ENCODE measurements around the gene EPN1. TPM values are rescaled to one million over a fixed set of nuclear protein-coding genes. Genes with fewer than 3 reads are reported as not detected.

The EPN1 gene
- polyA plus RNA-seq, 1 donor = 103 TPM

DNA sequence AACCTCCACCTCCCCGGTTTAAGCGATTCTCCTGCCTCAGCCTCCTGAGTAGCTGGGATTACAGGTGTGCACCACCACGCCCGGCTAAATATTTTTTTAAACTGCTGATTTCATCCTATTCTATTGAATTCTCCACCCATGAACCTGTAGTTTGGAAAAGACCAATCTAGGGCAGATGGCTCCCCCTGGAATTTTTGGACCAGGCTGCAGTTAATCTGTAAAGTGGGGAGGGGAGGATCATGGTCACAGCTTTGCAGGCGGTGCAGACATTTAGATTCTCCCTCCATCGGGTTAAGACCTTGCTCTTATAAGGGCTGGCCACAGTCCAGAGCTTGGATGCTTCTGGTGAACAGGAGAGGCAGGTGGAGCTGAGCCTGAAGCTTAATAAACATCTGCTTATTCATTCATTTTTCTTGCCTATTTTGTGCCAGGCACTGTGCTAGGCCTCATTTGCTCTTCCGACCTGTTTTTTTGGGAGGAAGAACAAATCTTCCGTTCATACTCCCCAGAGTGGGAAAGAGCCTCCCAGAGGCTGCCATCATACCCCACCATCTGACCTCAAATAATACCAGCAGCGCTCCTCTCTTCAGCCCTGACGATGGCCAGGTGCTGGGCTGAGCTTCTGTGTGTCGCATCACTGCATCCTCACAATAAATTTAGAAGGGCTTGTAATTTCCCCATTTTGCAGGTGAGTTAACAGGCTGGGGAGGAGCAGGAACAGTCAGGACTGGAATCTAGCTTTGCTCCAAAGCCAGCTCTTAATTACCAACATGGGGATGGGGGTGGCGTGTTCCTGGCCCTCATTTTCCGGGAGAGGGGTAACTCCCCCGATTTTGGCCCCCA lies 27.9 kb upstream of the EPN1 start:
- DNase-seq = no peak

DNA sequence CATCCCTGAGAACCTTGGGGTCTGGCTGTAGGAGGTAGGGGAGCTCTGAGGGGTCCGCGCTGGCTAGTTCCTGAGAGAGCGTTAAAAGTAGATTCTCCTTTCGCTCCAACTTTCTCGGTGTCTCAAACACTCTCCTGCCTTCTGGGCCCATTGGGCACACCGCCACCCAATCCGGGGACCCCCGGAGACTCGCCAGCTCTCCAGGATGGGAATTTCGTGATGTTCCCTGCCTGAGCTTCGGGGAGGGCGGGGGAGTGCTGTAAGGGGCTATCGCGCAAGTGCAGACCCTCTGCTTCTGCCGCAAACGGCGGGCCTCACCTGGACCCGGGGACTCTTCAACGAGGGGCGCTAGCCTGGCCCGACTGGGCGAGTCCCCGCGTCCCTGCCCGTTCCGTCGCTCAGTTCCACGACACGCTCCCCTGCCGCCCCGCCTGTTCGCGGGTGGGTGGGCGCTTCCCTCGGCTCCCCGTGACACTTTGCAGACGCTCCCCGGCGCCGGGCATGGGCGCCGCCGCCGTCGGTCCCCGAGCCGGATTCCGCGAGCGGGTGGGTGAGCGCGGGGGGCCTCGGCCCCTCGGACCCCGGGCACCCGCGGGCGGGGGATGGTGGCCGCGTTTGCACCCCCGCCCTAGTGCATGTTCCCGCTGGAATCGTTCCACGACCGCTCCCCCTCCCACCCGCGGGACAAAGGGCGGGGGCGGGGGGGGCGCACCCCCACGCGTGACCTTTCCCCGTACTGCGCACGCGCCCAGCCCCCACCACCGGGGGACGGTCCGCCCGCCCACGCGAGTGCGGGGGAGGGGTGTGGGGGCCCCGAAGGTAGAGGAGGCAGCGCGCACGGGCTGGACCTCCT lies 27.1 kb upstream of the EPN1 start, which contains the start of gene CCDC106:
CCDC106 (plus strand) TSS at position 481 of the 853 bp plus-strand sequence. CDS start 835 bp downstream, outside the sequence.
- DNase-seq = peak; percentile 83

DNA sequence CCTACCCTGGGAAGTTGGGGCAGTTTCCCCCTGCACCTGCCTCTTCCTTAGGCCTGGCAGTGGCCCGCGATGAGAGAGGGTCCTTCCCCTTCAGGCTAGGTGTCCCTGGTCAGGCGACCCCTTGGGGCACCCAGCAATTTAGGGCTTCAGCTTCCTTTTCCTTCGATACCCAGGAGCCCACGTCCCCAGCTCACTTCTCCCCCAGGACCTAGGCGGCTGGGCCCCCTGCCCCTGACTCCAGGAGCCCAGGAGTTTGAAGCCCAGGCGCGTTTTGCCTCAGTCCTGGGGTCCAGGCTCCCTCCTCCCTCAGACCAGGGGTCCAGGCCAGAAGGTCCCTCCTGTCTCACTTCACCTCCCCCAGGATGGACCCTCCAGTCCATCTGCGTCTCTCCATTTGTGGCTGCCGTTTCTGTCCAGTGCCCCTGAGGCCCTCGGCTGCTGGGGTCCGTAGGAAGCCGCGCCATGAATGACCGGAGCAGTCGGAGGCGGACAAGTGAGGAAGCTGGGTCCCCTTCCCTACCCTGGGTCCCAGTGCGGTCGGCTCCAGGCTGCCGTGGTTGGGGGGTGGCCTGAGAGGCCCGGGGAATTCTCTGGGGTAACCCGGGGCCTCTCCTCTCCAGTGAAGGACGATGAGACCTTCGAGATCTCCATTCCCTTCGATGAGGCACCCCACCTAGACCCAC lies 26.3 kb upstream of the EPN1 start:
- DNase-seq = no peak

DNA sequence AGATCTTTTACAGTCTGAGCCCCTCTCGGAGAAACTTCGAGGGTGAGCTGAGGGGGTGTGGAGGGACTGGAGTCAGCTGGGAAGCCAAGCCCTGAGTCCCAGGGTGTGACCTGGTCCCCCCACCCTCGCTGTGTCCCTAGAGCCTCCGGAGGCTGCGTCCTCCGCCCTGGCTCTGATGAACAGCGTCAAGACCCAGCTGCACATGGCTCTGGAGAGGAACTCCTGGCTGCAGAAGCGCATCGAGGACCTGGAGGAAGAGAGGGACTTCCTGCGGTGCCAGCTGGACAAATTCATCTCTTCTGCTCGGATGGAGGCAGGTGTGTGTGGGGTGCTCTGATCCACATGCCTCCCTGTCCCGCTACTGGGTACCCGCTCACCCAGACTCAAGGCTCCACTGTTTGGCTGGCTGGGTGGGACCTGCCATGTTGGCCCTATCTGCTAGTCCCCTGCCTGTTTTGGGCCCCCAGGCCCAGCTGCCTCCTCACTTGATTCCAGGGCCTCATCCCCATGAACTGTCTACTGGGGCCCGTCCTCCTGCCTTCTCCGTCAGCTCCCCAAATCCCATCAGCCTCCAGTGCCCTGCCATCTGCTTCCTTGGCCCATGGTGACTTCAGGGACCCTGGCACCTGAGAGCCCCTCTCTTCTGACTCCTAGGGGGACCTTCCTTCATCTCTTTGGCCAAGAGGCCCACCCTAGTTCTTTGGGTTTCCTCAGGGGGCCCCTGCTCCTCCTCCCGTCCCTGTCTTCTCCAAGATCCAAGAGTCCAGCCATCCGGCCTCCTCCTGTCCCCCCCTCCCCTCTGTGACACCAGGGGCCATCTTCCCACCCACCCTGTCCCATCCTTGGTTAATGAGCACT lies 25.5 kb upstream of the EPN1 start:
- no peak for DNase-seq

DNA sequence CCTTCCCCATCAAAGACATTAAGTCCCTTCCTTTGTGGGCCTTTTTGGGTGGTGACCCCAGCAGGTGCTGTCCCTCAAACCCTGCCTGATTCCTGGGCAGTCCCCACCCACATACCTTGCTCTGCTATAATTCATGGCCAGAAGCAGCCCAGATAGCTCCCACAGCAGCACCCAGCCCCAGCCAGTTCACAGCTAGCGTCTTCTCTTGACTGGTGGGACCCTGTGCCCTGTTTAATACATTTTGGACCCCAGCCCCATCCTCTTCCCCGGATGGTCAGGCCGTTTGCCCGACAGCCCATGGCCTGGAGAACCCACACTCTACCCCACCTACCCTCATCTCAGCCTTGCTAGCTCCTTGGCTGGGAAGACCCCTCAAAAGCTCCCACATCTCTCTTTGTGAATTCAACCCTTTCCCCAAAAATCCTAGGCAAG lies 24.9 kb upstream of the EPN1 start:
- no peak for DNase-seq

DNA sequence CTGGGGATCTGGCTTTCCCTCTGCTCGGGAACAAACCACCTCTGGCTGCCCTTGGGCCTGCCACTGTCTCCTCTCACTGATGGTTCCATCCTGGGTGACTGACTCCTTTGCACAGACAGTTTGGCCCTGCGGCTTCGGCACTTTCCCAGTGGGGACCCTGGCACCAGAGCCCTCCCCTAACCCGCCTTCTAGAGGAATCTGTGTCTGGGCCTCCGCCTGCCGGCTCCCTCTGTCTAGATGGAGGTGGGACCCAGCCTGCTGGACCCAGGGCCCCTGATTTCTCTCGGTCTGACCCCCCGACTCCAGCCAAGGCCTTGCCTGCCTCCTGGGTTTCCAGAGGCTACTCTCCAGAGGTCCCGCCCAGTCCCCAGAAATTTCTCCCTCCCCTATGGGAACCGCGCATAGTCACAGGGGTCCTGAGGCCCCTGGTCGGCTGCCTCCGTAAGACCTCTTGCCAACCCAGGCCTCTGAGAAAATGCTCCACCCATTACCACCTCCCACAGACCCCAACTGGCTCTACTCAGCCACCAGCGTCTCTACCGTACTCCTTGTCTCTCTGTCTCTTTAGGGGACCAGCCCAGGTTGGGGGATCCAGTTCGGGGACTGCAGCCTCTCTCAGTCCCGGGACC lies 24.3 kb upstream of the EPN1 start:
- no peak for DNase-seq

DNA sequence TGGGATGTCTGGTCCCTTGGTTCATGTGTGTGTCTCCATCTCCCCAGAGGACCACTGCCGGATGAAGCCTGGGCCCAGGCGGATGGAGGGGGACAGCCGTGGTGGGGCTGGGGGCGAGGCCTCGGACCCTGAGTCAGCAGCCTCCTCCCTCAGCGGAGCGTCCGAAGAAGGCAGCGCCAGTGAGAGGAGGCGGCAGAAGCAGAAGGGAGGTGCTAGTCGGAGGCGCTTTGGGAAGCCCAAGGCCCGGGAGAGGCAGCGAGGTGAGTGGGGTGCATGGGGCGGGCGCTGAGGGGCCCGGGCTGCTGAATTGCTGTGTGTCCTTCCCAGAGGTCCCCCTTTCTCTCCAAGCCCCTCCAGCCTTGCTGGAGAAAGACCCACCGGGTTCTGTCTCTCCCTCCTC lies 23.8 kb upstream of the EPN1 start:
- DNase-seq = no peak

DNA sequence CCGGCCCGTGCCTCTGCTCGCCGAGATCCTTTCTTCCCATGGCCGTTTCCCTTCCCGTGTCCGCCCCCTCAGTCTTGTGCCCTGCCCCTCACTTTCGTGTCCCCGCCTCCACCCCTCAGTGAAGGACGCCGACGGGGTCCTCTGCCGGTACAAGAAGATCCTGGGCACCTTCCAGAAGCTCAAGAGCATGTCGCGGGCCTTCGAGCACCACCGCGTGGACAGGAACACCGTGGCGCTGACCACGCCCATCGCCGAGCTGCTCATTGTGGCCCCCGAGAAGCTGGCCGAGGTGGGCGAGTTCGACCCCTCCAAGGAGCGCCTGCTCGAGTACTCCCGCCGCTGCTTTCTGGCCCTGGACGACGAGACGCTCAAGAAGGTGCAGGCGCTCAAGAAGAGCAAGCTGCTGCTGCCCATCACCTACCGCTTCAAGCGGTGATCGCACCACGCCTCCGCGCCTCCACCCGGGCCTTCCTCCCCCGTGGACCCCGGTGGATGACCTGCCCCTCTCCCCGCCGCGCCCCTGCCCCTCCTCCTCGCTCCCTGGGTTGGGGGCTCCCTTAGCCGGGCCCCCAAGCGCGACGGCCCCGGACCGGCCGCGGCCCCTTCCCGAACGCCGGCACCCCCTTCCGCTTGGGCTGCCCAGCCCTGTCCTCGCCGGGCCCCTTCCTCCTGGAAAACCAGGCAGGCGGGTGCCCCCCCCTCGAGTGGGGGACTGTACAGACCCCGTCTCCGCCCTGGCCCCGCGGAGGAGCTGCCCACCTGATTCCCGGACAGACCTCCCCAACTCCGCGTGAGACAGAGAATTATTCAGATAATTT lies 22.5 kb upstream of the EPN1 start:
- DNase-seq = no peak

DNA sequence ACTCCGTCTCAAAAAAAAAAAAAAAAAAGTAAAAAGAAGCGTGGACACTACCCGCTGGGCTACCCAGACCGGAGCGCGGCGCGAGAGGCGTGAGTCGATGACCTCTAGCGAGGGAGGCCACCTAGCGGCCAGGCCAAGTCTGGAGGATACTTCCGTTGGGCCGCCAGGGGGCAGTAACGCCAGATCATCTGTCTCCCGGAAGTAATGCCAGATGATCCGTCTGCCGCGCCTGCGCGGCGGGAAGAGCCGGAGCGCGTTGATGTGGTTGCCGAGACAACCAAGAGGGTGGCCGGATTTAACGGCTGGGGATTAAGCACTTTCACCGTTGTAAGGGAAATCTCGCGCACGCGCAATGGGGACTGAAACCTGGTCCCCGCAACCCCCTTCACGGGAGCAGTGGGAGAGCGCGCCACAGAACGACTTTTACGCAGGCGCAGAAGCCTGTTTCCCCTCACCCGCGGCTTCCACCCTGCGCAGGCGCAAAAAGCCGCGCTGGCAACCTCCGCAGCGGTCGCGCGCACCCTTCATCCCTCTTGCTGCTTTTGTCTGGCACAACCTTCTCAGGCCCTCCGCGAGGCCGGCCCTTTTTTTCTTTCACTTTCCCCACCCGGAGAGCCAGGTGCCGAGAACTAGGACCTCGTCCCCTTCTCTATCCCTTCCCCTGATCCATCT lies 21.2 kb upstream of the EPN1 start:
- peak; percentile 100 for DNase-seq

DNA sequence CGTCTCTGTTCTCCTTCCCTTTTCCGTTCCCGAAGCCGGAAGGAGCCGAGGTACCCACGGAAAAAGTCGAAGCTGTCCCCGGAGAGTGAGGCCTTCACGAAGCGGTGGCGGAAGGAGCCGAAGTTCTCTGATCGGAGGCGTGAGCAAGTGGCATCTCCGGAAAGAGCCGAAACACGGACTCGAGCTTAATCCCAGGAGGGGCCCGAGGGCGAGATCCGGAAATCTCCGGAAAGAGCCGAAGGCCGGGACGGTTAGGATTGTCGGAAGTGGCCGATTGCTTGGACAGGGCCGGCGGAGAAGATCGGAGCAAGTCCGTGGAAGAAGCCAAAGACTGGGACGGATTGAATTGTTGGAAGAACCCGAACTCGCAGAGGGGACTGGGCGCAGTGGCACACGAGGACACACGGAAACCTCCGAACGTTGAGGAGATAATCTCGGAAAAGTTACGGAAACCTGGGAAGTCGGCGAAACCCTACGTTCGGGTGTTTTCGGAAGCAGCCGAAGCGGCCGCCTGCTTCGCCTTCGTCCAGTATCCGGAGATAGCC lies 20.6 kb upstream of the EPN1 start:
- peak; percentile 100 for DNase-seq

DNA sequence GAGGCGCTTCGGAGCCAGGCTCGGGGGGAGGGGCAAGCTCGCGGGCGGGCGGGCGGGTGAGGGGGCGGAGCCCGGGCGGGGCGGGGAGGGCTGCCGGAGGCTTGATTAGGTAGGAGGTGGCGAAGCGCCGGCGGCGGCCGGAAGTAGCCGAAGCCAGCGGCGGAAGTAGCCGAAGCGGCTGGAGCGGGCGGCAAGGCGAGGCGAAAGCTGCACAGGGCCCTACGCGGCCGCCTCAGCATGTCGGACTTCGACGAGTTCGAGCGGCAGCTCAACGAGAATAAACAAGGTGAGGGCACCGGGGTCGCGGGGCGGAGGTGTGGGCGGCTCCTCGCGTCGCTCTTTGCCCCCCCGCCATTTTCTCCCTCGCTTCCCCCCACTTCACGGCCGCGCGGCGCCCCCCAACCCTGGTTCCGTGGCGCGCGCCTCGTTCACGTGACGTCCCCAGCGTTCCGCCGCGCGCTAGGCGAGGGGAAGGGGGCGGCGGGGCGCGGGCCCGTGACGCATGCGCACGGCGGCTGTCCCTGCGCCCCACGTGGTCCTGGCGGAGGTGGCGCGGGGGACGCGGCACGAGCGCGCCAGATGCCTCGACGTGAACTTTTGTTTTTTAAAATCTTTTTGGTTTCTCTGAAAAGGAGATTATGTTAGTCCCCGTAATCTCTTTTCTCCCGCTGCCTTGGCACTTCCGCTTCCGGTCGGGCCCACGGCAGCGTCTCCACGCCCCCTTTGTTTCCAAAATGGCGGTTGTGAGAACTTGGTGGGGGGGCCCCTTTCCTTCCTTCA lies 20.0 kb upstream of the EPN1 start, which contains the start of gene U2AF2:
U2AF2 (plus strand) TSS at position 168 of the 780 bp plus-strand sequence; CDS start at position 238, 70 bp downstream.
- DNase-seq = peak; percentile 83

DNA sequence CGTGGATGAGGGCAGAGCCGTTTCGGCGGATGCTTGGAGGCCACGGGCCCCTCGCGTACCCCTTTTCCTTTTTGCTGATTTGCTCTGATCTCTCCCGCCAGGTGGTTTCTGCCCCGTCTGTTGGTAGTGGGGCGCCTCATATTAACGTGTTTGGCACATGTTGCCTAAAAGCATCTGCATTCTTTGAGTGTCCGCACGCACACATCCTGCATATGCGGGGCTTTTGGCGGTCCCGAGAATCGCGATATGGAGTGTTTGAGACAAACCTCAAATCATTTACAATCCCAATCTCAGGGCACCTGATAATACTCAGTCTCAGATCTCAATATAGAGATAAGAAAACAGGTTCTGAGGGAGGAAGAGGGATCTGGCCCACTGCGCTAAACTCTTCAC lies 19.4 kb upstream of the EPN1 start:
- no peak for DNase-seq

DNA sequence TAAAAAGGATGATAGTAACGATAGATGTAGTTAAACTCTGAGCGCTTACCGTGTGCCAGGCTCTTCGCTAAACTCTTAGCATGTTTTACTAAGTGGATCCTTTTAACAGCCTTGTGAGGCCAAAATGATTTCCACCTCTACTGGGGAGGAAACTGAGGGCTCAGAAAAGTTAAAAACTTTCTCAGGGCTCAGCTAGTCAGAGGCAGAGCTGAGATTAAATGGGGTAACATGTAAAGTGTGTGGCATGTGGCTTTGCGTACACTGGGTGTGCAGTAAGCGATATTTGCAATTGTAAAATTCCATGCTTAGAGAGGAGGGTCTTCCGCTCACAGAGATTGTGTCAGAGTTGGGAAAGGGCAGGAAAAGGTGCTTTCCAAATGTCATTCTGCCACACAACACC lies 18.5 kb upstream of the EPN1 start:
- no peak for DNase-seq

DNA sequence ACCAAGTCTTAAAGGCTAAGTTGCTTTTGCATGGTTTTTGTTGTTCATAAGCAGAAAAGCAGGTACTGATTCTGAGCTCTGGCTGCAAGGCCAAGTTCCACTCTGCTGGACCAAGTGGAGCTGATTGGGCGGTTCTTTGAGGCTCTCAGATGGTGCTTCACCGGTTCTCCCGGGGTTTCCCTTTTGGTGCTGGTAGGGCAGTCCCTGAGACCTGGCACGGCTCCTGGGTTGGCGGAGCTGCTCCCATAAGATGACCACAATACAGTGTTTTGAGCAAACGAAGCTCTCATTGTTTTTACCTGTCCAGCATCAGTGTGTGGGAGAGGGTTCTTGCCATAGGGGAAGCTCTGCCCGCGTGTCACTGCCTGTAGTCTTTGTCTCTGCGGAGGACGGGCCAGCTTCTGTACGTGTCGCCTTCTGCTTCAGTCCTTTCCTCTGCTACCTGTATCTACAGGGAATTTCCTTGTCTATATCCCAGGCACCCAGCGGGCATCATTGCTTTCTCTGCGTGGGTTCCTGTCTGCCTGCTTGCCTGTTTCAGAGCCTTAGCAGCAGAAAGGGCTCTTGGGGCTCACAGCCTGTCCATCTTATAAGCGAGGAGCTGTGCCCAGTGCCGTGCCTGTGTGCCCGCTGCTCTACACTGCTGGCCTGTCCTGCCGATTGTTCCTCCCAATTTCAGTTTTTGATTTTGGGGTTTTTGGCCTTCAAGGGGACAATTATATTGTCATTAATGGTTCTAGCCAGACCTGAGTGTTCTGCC lies 17.9 kb upstream of the EPN1 start:
- DNase-seq = no peak

DNA sequence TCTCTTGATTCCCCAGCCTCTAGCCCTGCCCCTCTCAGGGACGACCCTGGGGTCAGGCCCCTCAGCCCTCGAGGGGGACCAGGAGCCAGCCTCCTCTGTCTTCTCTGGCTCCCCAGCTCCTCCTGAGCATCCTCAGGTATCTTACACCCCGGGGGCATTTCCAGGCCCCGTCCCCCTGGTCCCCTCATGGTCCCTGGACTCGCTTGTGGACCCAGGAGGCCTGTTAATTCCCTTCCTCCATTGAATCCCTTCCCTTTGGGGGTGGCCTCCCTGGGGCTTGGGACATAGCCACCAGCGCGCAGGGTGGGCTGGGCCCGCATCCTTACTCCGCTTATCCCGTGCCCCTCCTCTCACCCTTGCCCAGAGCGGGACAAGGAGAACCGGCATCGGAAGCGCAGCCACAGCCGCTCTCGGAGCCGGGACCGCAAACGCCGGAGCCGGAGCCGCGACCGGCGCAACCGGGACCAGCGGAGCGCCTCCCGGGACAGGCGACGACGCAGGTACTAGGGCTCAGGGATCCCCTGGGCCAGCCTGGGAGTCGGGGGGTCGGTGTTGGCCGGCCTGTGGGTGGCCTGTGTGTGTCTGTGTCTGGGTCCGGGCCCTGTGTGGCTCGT lies 16.1 kb upstream of the EPN1 start:
- DNase-seq = no peak

DNA sequence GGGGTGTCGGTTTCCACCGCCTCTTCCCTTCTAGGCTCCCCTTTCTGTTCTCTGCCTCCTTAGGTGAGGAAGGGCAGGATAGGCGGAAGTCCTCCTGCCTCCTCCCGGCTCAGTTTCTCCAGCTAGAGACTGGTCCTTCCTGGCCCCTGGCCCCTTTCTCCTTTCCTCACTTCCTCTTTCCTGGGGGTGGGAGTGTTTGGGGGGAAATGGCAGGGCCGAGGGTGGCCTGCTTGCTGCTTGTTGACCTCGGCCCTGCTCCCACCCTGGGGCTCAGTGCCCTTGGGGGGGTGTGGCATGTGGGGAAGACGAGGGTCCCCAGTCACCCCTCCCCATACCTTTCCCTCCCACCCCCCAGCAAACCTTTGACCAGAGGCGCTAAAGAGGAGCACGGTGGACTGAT lies 15.2 kb upstream of the EPN1 start:
- DNase-seq = no peak

DNA sequence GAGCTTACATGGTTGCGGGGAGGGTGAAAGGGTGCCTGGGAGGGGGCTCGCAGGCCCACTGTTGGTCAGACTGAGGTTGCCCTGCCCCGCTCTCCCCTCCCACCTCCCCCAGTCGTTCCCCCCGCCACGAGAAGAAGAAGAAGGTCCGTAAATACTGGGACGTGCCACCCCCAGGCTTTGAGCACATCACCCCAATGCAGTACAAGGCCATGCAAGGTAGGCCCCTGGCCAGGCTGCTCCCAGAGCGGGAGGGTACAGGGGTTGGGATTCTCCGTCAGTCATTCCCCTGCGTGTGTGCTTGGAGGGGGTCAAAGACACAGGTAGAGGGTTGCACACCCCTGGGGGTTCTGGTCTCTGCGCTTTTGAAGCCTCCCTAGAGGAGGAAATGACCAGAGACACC lies 14.6 kb upstream of the EPN1 start:
- no peak for DNase-seq

All from hindlimb muscle (tissue), 1 donor.